A549 treated with AZD9567 at 1 μM for 4 hours (cell line): ENCODE results near the gene TMEM244. TPM values are rescaled to one million over a fixed set of nuclear protein-coding genes. Genes with fewer than 3 reads are reported as not detected.

ENCODE experiments used
- total RNA-seq: library from RNA; stranded (reverse); fragments of 200-300 nt; extraction: Qiagen RNA extraction; gene quantifications from 5 replicates; pipeline ENCODE4 v1.2.3, GENCODE V29; 2022; ENCODE audit not compliant: insufficient read depth

The TMEM244 gene, protein sequence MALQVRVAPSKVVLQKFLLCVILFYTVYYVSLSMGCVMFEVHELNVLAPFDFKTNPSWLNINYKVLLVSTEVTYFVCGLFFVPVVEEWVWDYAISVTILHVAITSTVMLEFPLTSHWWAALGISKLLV
- total RNA-seq, result not detected in 5 replicates

DNA sequence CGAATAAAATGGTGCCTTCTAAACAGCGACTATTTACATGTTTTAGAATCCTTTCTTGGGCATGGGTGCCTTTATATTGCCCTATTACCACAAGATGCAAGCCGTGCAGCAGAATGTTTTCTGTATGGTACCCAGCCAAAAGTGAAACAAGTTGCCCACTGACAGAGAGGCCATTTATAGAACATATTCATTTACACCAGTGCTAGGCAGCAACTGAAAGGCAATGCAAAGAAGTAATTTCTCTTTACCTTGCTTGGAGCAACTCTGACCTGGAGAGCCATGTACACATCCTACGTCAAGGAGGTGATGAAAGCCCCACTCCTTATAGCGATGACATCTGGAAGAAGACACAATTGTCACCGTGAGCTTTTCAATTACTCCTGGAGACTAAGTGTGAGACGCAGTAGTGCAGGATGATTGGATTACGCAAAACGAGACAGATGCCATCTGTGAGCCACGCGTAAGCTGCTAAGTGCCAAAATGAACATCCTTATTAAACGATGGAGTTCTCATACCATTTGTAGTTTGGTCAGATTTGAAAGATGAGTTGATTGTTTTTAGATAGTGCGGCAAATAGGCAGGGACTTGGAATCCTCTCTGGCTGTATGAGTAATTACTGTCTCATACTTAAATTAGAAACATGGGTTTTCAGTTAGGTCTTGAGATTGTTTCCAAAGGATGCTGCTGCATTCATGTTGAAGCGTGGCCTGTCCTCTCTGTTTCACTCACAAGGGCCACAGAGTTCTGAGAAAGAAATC, at the start of gene TMEM244:
TSS of gene TMEM244 (minus strand) at position 408 of the 758 bp plus-strand sequence. CDS start at position 281, 127 bp downstream.

Other genes with a start within 250 kb of the TMEM244 start
- gene ARHGAP18, start 151.1 kb downstream of the TMEM244 start, total RNA-seq, result 3.4 to 6.3 TPM (median 4.1 TPM) in 5 replicates
- gene L3MBTL3, start 157.3 kb upstream of the TMEM244 start, total RNA-seq, result 1.5 to 2.5 TPM (median 2.0 TPM) in 5 replicates